GM23338 (cell line): ENCODE results near the gene CCDC71L.

Source experiments
- CREB1 ChIP-seq: fragments of 250-450 bp; sonication (Bioruptor Pico); IDR thresholded peaks from 2 replicates; pipeline ENCODE4 v1.5.0; 2020; ENCODE audit warnings: low read depth, mild to moderate bottlenecking, moderate library complexity
- CTCF ChIP-seq, 2 experiments: fragments of 200-600 bp in 1 of 2; sonication (generic) in 1 of 2; conservative IDR thresholded peaks; 2 replicates each; pipeline versions ENCODE4 v1.5.1 to v1.6.1; 2016 to 2017; ENCODE audit warnings: antibody characterized with exemption in 2 of 2, low read depth in 2 of 2, mild to moderate bottlenecking in 2 of 2, moderate library complexity in 1 of 2
- ETS1 ChIP-seq: IDR thresholded peaks from 2 replicates; pipeline ENCODE4 v1.6.1; 2016; ENCODE audit warnings: antibody characterized with exemption
- EZH2 ChIP-seq: fragments of 200-600 bp; sonication (generic); IDR thresholded peaks from one replicate; pipeline ENCODE4 v1.8.0; 2017; ENCODE audit warnings: antibody characterized with exemption, mild to moderate bottlenecking, low read depth; ENCODE audit not compliant: unreplicated experiment
- EZH2phosphoT487 ChIP-seq: fragments of 200-600 bp; sonication (generic); IDR thresholded peaks from one replicate; pipeline ENCODE4 v1.8.1; 2018; ENCODE audit warnings: antibody characterized with exemption; ENCODE audit not compliant: unreplicated experiment
- JUNB ChIP-seq: IDR thresholded peaks from one replicate; pipeline ENCODE4 v1.6.1; 2016; ENCODE audit warnings: antibody characterized with exemption; ENCODE audit not compliant: unreplicated experiment
- NANOG ChIP-seq: IDR thresholded peaks from 2 replicates; pipeline ENCODE4 v1.6.1; 2016; ENCODE audit warnings: antibody characterized with exemption, borderline replicate concordance
- POLR2AphosphoS5 ChIP-seq: IDR thresholded peaks from 2 replicates; pipeline ENCODE4 v1.6.1; 2016; ENCODE audit warnings: antibody characterized with exemption, low read depth
- REST ChIP-seq: IDR thresholded peaks from one replicate; pipeline ENCODE4 v1.6.1; 2018; ENCODE audit warnings: antibody characterized with exemption; ENCODE audit not compliant: unreplicated experiment
- STAT1 ChIP-seq: IDR thresholded peaks from one replicate; pipeline ENCODE4 v1.6.1; 2016; ENCODE audit warnings: antibody characterized with exemption; ENCODE audit not compliant: unreplicated experiment
- ZNF114 ChIP-seq: fragments of 250-450 bp; sonication (Bioruptor Pico); IDR thresholded peaks from 2 replicates; pipeline ENCODE4 v1.5.0; 2020; ENCODE audit warnings: mild to moderate bottlenecking, moderate library complexity
- ZNF331 ChIP-seq: fragments of 250-450 bp; sonication (Bioruptor Pico); IDR thresholded peaks from 2 replicates; pipeline ENCODE4 v1.5.0; 2020; ENCODE audit warnings: low read depth, mild to moderate bottlenecking, moderate library complexity
- ZNF462 ChIP-seq: fragments of 250-450 bp; sonication (Bioruptor Pico); IDR thresholded peaks from 2 replicates; pipeline ENCODE4 v1.5.0; 2020; ENCODE audit warnings: mild to moderate bottlenecking, moderate library complexity

GRCh38 chr7:106659963-106660861, 746 bp downstream of the CCDC71L start:
- TF ChIP-seq CTCF (conservative IDR thresholded peaks at IDR 0.05; ENCODE audit: low read depth in 2 of 2) (peak; percentile 66 to 72), REST (no peak), POLR2AphosphoS5 (peak; percentile 34), EZH2 (no peak), EZH2phosphoT487 (no peak), CREB1 (CRISPR knock-in tag) (peak; percentile 67), ZNF462 (CRISPR knock-in tag) (no peak), ZNF114 (CRISPR knock-in tag) (no peak), ETS1 (0 out of 2 replicates have a peak, but pooled peaks have one; percentile 17), ZNF331 (CRISPR knock-in tag) (no peak), NANOG (no peak), STAT1 (no peak), JUNB (no peak)
